WI38 (cell line): Measurements from ENCODE around the gene KLHDC7B.

Experiments used
- H3K4me3 ChIP-seq: 2 replicates; pipeline ENCODE4 v1.5.1; 2011; ENCODE audit warnings: low read depth, mild to moderate bottlenecking, control low read depth, low read length
- TF ChIP-seq, protein P1 (sequence below): IDR thresholded peaks from 2 replicates; pipeline ENCODE4 v1.5.1; 2012; ENCODE audit warnings: low read depth, mild to moderate bottlenecking, control low read depth, low read length

KLHDC7B gene

GRCh38 chr22:50584106-50585096 is 38.7 kb downstream of the KLHDC7B start:
- H3K4me3 ChIP-seq = no peak overlapping the region; the same call in 1 of the 2 replicates
- TF ChIP-seq, protein P1, sequence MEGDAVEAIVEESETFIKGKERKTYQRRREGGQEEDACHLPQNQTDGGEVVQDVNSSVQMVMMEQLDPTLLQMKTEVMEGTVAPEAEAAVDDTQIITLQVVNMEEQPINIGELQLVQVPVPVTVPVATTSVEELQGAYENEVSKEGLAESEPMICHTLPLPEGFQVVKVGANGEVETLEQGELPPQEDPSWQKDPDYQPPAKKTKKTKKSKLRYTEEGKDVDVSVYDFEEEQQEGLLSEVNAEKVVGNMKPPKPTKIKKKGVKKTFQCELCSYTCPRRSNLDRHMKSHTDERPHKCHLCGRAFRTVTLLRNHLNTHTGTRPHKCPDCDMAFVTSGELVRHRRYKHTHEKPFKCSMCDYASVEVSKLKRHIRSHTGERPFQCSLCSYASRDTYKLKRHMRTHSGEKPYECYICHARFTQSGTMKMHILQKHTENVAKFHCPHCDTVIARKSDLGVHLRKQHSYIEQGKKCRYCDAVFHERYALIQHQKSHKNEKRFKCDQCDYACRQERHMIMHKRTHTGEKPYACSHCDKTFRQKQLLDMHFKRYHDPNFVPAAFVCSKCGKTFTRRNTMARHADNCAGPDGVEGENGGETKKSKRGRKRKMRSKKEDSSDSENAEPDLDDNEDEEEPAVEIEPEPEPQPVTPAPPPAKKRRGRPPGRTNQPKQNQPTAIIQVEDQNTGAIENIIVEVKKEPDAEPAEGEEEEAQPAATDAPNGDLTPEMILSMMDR = no peak

GRCh38 chr22:50585238-50585637 is 39.5 kb downstream of the KLHDC7B start:
- TF ChIP-seq, protein P1 = no peak
- no peak overlapping the region for H3K4me3 ChIP-seq

- TF ChIP-seq, protein P1 = no peak
Observed at GRCh38 chr22:50585781-50586180, 40.1 kb downstream of the KLHDC7B start.

GRCh38 chr22:50586416-50586815 is 40.7 kb downstream of the KLHDC7B start:
- TF ChIP-seq, protein P1 = no peak

More at GRCh38 chr22:50585781-50586180, 40.1 kb downstream of the KLHDC7B start:
- no peak overlapping the region for H3K4me3 ChIP-seq

DNA sequence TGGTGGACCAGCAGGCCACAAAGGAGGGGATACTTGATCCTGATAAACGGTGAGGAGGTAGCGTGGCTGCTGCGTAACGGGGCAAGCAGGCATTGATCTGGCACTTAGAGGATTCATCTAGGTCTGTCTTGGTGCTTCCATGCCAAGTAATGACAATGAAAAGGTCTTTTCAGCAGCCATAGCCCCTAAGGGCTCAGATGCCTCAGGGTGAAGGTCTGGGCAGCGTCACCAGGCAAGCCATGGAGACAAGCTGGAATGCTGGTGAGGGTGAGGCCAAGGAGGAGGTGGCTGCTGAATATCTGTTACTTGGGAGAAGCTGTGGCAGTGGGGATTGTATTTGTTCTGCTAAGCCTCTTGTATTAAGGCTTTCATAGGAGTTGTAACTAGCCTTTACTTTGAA is 41.7 kb downstream of the KLHDC7B start:
- TF ChIP-seq, protein P1 = no peak
- no peak overlapping the region for H3K4me3 ChIP-seq

More at GRCh38 chr22:50586416-50586815, 40.7 kb downstream of the KLHDC7B start:
- H3K4me3 ChIP-seq = no peak overlapping the region

DNA sequence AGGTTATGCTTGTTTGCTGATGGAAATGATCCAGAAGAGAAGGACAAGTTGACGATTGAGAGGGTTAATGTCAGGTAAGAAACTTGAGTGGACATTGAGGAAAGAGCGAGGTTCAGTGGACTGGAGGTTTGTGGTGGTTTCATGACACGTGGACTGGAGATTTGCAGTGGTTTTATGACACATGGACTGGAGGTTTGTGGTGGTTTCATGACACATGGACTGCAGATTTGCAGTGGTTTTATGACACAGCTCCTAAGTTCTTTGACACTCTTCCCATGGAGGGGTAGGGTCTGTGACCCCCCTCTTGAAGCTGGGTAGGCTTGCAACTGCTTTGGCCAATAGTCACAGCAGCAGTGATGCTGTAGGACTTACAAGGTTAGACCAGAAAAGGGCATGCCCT is 49.5 kb downstream of the KLHDC7B start:
- H3K4me3 ChIP-seq = no peak overlapping the region
- TF ChIP-seq, protein P1 = no peak

DNA sequence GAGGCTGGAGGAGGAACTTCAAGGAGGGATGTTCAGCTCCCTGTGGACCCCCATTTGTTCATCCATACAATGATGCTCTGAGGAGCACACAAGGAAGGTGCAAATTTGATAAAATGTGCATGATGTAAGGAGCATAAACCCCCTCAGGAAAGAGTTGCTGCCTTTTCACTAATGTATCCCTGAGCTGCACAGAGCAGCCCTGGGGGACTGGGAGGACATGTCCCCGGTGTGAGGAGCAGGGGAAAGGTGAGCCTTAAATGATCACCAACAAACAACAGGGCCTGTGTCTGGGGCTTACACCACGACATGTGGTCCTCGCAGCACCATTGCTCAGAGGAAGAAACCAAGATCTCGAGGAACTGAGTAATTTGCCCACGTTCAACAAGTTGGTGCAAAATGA is 51.4 kb downstream of the KLHDC7B start:
- TF ChIP-seq, protein P1 = no peak
- H3K4me3 ChIP-seq = no peak overlapping the region
